GM12875 (cell line): ENCODE results near the gene MEI1.
"Not testable (repeated sequence)": the region's sequence is repeated elsewhere in the genome, so short reads cannot be mapped to it uniquely, and the experiment has no call there.

Experiments
- H3K4me3 ChIP-seq: one replicate; pipeline ENCODE4 v1.5.1; 2011; ENCODE audit warnings: low read depth, low read length, control low read depth
- TF ChIP-seq, protein P1 (sequence below): IDR thresholded peaks from 2 replicates; pipeline ENCODE4 v1.5.1; 2011; ENCODE audit warnings: low read depth, mild to moderate bottlenecking, control low read depth, inconsistent platforms, low read length, moderate library complexity, borderline replicate concordance; ENCODE audit not compliant: insufficient read depth

The MEI1 gene

GRCh38 chr22:41659941-41660340, 39.4 kb upstream of the MEI1 start:
- TF ChIP-seq, protein P1, sequence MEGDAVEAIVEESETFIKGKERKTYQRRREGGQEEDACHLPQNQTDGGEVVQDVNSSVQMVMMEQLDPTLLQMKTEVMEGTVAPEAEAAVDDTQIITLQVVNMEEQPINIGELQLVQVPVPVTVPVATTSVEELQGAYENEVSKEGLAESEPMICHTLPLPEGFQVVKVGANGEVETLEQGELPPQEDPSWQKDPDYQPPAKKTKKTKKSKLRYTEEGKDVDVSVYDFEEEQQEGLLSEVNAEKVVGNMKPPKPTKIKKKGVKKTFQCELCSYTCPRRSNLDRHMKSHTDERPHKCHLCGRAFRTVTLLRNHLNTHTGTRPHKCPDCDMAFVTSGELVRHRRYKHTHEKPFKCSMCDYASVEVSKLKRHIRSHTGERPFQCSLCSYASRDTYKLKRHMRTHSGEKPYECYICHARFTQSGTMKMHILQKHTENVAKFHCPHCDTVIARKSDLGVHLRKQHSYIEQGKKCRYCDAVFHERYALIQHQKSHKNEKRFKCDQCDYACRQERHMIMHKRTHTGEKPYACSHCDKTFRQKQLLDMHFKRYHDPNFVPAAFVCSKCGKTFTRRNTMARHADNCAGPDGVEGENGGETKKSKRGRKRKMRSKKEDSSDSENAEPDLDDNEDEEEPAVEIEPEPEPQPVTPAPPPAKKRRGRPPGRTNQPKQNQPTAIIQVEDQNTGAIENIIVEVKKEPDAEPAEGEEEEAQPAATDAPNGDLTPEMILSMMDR, result no peak
- H3K4me3 ChIP-seq, result no peak overlapping the region

GRCh38 chr22:41660416-41660815, 38.9 kb upstream of the MEI1 start:
- TF ChIP-seq, protein P1, result no peak
- no peak overlapping the region for H3K4me3 ChIP-seq

GRCh38 chr22:41661088-41661487, 38.2 kb upstream of the MEI1 start:
- TF ChIP-seq, protein P1, result no peak
- H3K4me3 ChIP-seq, result no peak overlapping the region

DNA sequence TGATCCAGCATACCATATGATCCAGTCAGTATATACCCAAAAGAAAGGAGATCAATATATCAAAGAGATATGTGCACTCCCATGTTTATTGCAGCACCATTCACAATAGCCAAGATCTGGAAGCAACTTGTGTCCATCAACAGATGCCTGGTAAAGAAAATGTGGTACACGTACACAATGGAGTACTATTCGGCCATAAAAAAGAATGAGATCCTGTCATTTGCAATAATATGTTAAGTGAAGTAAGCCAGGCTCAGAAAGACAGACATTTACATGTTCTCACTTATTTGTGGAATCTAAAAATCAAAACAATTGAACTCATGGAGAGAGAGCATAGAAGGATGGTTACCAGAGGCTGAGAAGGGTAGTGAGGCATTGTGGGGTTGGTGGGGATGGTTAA, 37.6 kb upstream of the MEI1 start:
- no peak overlapping the region for H3K4me3 ChIP-seq
- TF ChIP-seq, protein P1, result no peak

DNA sequence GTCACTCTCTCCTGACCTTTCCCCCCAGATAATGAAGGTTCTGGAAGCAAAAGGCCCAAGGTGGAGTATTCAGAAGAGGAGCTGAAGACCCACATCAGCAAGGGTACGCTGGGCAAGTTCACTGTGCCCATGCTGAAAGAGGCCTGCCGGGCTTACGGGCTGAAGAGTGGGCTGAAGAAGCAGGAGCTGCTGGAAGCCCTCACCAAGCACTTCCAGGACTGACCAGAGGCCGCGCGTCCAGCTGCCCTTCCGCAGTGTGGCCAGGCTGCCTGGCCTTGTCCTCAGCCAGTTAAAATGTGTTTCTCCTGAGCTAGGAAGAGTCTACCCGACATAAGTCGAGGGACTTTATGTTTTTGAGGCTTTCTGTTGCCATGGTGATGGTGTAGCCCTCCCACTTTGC, 35.7 kb upstream of the MEI1 start:
- not testable (repeated sequence) for H3K4me3 ChIP-seq

DNA sequence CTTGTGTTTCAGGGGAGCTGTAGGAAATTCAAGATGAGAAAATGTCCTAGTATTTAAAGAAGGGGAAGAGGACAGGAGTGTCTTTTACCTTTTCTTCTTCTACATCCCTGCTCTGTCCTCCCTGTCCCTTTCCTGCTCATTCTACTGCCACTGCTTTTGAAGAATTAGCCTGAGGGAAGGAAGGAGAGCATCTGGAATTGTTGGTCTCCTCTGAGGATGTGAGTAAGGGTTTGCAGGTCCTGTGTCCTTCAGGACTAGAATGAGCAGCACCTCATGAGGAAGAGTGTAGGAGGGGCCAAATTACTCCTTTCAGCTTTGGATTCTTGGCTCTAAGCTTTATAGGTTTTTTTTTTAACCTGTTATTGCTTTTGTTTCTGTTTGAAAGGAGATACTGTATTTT, 34.8 kb upstream of the MEI1 start:
- H3K4me3 ChIP-seq, result no peak overlapping the region
- TF ChIP-seq, protein P1, result no peak

GRCh38 chr22:41664951-41665350, 34.4 kb upstream of the MEI1 start:
- H3K4me3 ChIP-seq, result no peak overlapping the region
- TF ChIP-seq, protein P1, result no peak
